Measurements from ENCODE around the gene ZNF554. TPM values are rescaled to one million over a fixed set of nuclear protein-coding genes. Genes with fewer than 3 reads are reported as not detected.
"Not testable (repeated sequence)": the region's sequence is repeated elsewhere in the genome, so short reads cannot be mapped to it uniquely, and the experiment has no call there.

ZNF554 gene
- total RNA-seq, 1 donor from 2014 or later, result 2.7 TPM

GRCh38 chr19:2865334-2866100 lies 45.8 kb downstream of the ZNF554 start:
- no peak for DNase-seq (ENCODE audit: extremely low read depth, low read depth, low spot score)

GRCh38 chr19:2866495-2867024 lies 46.9 kb downstream of the ZNF554 start:
- no peak for DNase-seq (ENCODE audit: extremely low read depth, low read depth, low spot score)

- no peak for DNase-seq (ENCODE audit: extremely low read depth, low read depth, low spot score)
Measured at GRCh38 chr19:2867025-2867991, 47.6 kb downstream of the ZNF554 start, which contains the start of gene ZNF556. Gene ZNF556 (plus strand): TSS chr19:2867335. CDS start chr19:2867422, 87 bp downstream.

- no peak for DNase-seq (ENCODE audit: extremely low read depth, low read depth, low spot score)
Measured at GRCh38 chr19:2869618-2870017, 50.0 kb downstream of the ZNF554 start.

GRCh38 chr19:2872175-2872574 lies 52.5 kb downstream of the ZNF554 start:
- DNase-seq (ENCODE audit: extremely low read depth, low read depth, low spot score), result not testable (repeated sequence)

- DNase-seq (ENCODE audit: extremely low read depth, low read depth, low spot score), result no peak
Measured at GRCh38 chr19:2877398-2878331, 58.0 kb downstream of the ZNF554 start.

- no peak for DNase-seq (ENCODE audit: extremely low read depth, low read depth, low spot score)
Measured at GRCh38 chr19:2883686-2884439, 64.2 kb downstream of the ZNF554 start.

- no peak for DNase-seq (ENCODE audit: extremely low read depth, low read depth, low spot score)
Measured at GRCh38 chr19:2885736-2886135, 66.1 kb downstream of the ZNF554 start.

Other genes with a start within 250 kb of the ZNF554 start
- gene GNG7, start 117.2 kb upstream of the ZNF554 start, total RNA-seq, result 0.19 and 1.3 TPM in 2 replicates
- gene DIRAS1, start 98.5 kb upstream of the ZNF554 start, total RNA-seq, result 0.47 and 3.1 TPM in 2 replicates
- gene SLC39A3, start 79.9 kb upstream of the ZNF554 start, total RNA-seq, result 30.2 and 36.5 TPM in 2 replicates
- gene SGTA, start 36.6 kb upstream of the ZNF554 start, total RNA-seq, result 75.1 and 80.2 TPM in 2 replicates
- gene THOP1, start 34.4 kb upstream of the ZNF554 start, total RNA-seq, result 89.0 and 89.4 TPM in 2 replicates
- 5.8 and 9.1 TPM in 2 replicates for gene ZNF555, start 21.6 kb downstream of the ZNF554 start, total RNA-seq
- not detected in 2 replicates for gene ZNF556, start 47.5 kb downstream of the ZNF554 start, total RNA-seq
- 2.1 and 5.8 TPM in 2 replicates for gene ZNF57, start 81.1 kb downstream of the ZNF554 start, total RNA-seq
- 2.7 and 3.4 TPM in 2 replicates for gene ZNF77, start 125.1 kb downstream of the ZNF554 start, total RNA-seq
- gene TLE6, start 157.7 kb downstream of the ZNF554 start, total RNA-seq, result 0.58 and 0.88 TPM in 2 replicates
- 20.8 and 32.8 TPM in 2 replicates for gene TLE2, start 209.4 kb downstream of the ZNF554 start, total RNA-seq
- 343 and 401 TPM in 2 replicates for gene TLE5, start 242.6 kb downstream of the ZNF554 start, total RNA-seq

Measured in glomerular endothelial cell (primary cell).